Stromal cell of bone marrow (primary cell): ENCODE data around the gene CCR5.

Experiments
- DNase-seq: peaks from one replicate; pipeline ENCODE4 v3.0.0-alpha.2; 2012; ENCODE audit warnings: low read depth

CCR5 gene

DNA sequence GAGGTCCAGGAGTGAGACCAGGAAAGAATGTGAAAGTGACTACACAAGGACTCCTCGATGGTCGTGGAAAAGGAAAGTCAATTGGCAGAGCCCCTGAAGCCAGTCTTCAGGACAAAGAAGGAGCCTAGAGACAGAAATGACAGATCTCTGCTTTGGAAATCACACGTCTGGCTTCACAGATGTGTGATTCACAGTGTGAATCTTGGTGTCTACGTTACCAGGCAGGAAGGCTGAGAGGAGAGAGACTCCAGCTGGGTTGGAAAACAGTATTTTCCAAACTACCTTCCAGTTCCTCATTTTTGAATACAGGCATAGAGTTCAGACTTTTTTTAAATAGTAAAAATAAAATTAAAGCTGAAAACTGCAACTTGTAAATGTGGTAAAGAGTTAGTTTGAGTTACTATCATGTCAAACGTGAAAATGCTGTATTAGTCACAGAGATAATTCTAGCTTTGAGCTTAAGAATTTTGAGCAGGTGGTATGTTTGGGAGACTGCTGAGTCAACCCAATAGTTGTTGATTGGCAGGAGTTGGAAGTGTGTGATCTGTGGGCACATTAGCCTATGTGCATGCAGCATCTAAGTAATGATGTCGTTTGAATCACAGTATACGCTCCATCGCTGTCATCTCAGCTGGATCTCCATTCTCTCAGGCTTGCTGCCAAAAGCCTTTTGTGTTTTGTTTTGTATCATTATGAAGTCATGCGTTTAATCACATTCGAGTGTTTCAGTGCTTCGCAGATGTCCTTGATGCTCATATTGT lies 10.8 kb upstream of the CCR5 start:
- no peak for DNase-seq

DNA sequence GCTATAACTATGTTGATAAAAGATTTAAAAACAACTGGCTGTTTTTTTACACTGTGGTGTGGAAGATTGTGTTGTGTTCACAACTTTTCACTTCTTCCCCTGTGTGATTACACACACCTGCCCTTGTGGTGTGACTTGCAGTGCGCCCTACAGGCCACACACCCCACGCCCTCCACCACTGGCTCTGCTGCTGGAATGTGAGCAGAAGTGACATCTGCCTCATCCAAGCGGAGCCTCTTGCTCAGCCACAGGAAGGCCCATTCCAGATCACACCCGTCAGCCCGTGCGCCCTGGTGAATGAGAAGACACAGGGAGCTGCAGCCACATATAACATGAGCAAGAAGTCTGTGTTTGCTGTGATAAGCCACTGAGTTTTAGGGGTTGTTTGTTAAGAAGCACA lies 9.8 kb upstream of the CCR5 start:
- no peak for DNase-seq

DNA sequence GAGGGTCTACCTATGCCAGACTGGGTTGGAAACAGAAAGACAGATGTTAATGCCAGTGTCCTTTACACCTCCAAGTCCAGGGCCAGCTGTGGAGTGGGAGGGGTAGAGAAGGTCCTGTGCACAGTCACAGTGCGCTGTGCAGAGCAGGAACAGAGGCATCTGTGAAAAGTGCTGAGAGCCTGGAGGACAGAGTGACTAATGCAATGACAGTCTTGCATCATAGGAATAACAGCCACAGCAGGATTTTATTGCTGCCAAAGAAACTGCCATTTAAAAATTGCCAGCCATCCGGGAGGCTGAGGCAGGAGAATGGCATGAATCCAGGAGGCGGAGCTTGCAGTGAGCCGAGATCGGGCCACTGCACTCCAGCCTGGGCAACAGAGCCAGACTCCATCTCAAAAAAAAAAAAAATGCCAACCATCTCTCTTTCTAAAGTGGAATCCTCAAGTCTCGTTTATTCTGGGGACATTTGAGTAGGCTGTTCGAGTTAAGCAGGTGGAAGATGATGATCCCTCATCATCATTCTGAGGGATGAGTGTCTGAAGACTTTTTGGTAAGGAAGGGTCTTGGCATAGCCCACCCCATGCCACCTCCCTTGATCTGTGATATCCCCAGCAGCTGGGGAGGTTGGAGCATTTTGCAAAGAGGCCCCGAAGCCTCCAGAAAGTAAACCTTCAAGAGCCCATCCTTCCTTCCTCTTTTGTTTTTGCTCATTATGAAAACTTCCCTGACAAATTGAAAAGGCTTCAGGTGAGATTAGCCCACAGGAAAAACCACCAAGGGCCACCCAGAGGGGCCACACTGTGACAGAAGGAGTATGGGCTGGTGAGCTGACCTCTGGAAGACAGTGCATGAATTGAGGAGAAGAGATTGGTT lies 9.1 kb upstream of the CCR5 start:
- DNase-seq, result no peak

DNA sequence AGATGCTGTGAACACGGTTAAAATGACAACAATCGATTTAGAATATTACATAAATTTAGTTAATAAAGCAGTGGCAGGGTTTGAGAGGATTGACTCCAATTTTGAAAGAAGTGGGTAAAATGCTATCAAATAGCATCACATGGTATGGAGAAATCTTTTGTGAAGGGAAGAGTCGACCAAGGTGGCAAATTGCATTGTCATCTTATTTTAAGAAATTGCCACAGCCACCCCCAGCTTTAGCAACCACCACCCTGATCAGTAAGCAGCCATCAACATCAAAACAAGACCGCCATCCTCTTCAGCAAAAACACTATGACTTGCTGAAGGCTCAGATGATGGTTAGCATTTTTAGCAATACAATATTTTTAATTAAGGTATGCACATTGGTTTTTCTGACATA lies 5.7 kb upstream of the CCR5 start:
- DNase-seq, result no peak

DNA sequence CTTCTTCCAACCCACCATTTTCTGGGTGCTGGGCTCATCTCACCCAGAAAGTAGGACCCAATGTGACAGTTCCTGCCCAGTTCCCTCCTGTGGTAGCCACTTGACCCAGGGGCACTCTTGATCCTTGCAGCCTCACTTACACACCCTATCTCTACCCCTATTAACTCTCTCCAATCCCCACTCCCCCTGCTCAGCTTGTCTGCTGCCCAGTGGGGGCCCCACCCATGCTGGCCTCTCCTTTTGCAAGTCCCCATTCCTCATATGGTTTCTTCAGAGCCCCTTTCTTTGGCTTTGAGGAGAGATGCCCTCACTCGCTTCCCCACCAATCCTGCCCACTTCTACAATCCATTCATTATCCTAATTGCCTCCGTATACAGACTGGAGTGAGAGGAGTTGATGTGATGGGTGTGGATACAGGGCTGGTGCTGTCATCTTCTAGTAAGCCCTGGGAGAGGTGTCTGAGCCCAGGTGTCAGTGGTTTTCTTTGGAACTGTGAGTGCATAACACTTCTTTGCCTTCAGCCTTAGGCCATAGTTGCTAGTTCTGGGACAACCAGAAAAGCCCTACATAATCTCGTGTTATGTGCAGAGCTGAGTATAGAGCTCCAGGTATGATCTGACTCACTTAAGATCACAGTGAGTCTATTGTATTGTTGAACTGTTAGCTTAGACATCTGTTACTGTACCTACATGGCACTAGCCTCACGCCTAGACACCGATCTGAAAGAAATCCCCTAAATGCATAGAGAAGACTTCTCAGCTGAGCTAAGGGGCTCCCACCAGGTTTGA lies 4.8 kb upstream of the CCR5 start:
- DNase-seq, result no peak

DNA sequence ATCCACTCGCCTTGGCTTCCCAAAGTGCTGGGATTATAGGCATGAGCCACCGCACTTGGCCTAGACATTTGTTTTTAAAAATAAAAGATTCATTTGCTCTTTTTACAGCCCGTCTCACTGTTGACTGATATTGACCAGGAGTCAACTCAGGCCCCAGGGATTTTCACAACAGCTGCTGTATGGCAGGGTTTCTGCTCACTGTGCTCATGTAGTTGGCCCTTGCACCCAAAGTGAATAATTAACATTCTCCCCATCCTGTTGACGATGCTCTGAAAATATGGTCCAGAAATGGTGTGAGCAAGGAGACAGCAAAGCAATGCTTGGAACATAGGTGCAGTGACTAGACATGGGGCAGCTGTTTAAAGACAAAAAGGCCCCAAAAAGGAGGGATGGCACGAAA lies 2.9 kb upstream of the CCR5 start:
- DNase-seq, result no peak

DNA sequence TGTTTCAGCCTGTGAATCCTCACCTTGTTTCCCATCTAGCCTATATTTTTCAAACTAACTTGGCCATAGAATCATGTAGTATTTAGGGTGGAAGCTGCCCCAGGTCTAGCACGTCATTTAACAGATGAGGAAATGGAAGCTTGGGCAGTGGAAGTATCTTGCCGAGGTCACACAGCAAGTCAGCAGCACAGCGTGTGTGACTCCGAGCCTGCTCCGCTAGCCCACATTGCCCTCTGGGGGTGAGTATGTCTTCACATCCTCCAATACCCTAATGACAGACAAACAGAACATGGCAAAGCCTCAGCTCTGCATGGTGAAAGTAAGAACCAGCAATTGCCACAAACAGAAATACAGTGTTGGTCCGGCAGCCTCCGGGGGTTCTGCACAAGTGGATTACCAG lies 2.2 kb upstream of the CCR5 start:
- DNase-seq, result peak; percentile 18

DNA sequence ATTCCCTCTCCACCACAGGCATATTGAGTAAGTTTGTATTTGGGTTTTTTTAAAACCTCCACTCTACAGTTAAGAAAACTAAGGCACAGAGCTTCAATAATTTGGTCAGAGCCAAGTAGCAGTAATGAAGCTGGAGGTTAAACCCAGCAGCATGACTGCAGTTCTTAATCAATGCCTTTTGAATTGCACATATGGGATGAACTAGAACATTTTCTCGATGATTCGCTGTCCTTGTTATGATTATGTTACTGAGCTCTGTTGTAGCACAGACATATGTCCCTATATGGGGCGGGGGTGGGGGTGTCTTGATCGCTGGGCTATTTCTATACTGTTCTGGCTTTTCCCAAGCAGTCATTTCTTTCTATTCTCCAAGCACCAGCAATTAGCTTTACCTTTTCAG lies 1.6 kb upstream of the CCR5 start:
- no peak for DNase-seq

GRCh38 chr3:46369675-46370132 lies 1.0 kb upstream of the CCR5 start:
- DNase-seq, result no peak

DNA sequence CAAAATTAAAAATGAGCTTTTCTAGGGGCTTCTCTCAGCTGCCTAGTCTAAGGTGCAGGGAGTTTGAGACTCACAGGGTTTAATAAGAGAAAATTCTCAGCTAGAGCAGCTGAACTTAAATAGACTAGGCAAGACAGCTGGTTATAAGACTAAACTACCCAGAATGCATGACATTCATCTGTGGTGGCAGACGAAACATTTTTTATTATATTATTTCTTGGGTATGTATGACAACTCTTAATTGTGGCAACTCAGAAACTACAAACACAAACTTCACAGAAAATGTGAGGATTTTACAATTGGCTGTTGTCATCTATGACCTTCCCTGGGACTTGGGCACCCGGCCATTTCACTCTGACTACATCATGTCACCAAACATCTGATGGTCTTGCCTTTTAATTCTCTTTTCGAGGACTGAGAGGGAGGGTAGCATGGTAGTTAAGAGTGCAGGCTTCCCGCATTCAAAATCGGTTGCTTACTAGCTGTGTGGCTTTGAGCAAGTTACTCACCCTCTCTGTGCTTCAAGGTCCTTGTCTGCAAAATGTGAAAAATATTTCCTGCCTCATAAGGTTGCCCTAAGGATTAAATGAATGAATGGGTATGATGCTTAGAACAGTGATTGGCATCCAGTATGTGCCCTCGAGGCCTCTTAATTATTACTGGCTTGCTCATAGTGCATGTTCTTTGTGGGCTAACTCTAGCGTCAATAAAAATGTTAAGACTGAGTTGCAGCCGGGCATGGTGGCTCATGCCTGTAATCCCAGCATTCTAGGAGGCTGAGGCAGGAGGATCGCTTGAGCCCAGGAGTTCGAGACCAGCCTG lies 984 bp downstream of the CCR5 start:
- no peak for DNase-seq

DNA sequence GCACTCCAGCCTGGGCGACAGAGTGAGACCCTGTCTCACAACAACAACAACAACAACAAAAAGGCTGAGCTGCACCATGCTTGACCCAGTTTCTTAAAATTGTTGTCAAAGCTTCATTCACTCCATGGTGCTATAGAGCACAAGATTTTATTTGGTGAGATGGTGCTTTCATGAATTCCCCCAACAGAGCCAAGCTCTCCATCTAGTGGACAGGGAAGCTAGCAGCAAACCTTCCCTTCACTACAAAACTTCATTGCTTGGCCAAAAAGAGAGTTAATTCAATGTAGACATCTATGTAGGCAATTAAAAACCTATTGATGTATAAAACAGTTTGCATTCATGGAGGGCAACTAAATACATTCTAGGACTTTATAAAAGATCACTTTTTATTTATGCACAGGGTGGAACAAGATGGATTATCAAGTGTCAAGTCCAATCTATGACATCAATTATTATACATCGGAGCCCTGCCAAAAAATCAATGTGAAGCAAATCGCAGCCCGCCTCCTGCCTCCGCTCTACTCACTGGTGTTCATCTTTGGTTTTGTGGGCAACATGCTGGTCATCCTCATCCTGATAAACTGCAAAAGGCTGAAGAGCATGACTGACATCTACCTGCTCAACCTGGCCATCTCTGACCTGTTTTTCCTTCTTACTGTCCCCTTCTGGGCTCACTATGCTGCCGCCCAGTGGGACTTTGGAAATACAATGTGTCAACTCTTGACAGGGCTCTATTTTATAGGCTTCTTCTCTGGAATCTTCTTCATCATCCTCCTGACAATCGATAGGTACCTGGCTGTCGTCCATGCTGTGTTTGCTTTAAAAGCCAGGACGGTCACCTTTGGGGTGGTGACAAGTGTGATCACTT lies 2.0 kb downstream of the CCR5 start:
- peak; percentile 44 for DNase-seq

- no peak for DNase-seq
Observed at GRCh38 chr3:46374755-46375154, 4.0 kb downstream of the CCR5 start.

DNA sequence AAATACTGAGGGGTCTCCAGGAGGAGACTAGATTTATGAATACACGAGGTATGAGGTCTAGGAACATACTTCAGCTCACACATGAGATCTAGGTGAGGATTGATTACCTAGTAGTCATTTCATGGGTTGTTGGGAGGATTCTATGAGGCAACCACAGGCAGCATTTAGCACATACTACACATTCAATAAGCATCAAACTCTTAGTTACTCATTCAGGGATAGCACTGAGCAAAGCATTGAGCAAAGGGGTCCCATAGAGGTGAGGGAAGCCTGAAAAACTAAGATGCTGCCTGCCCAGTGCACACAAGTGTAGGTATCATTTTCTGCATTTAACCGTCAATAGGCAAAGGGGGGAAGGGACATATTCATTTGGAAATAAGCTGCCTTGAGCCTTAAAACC lies 4.5 kb downstream of the CCR5 start:
- no peak for DNase-seq

DNA sequence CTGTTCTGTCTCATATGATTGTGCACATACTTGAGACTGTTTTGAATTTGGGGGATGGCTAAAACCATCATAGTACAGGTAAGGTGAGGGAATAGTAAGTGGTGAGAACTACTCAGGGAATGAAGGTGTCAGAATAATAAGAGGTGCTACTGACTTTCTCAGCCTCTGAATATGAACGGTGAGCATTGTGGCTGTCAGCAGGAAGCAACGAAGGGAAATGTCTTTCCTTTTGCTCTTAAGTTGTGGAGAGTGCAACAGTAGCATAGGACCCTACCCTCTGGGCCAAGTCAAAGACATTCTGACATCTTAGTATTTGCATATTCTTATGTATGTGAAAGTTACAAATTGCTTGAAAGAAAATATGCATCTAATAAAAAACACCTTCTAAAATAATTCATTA lies 5.1 kb downstream of the CCR5 start:
- no peak for DNase-seq

DNA sequence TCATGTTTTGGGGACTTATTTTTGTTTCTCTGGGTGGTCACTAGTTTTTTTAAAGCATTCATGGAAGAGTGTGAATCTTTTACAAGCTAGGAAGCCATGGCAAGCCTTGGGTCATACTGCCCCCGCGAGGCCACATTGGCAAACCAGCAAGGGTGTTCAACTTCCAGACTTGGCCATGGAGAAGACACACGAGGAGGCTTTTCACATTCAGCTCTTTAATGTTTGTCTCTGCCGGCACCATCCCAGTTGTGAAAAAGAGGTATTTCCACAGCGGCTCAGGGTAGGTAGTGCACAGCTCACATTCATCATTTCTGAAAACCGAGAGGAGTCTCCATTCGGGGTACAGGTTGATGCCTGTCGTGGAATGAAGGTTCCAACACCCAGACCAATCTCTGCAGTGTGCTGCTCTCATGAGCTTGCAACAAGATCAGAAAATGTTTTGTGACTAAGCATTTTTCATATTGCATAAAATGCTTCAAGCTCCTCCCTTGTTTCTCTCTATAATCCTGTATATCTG lies 7.7 kb downstream of the CCR5 start:
- DNase-seq, result peak; percentile 50

DNA sequence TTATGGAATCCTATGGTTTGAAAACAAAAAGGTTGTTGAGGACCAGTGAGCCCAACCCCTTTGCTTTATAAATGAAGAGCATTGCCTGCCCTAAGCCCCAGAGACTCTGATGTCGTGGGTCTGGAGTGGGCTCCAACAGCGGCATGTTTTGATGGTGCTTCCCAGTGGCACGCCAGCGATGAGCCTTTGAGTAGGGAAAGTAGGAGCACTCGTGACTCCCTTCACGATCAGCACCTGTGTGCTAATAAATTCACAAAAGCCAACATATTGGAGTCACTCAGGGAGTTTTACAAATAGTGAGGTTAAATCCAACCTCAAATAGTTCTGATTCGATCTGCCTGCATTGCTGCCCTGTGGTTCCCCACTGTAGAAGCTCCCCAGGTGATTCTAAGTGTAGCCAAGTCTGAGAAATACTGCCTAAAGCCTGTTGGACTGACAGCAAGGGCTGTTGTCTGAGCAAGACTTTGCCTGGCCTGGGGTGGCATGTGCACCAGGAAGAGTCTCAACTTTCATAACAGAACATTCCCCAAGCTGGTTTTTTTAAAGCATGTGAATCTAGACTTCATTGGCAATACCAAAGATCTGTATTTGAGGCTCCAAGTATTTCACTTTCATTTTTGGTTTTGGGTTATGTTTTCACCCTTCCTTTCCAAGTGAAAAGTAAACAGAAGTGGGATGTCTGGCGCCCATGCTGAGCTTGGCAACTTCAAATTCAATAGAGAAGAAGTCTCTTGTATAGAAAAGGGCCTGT lies 9.9 kb downstream of the CCR5 start:
- DNase-seq, result no peak

GRCh38 chr3:46381625-46382024 lies 10.9 kb downstream of the CCR5 start:
- no peak for DNase-seq

- DNase-seq, result no peak
Observed at GRCh38 chr3:46383211-46383950, 12.6 kb downstream of the CCR5 start.

- no peak for DNase-seq
Observed at GRCh38 chr3:46383951-46384330, 13.2 kb downstream of the CCR5 start.
